ENCODE results near the gene TMCO1. TPM values are rescaled to one million over a fixed set of nuclear protein-coding genes. Genes with fewer than 3 reads are reported as not detected.
"Not testable (repeated sequence)": the region's sequence is repeated elsewhere in the genome, so short reads cannot be mapped to it uniquely, and the experiment has no call there.

The TMCO1 gene
- polyA plus RNA-seq, 1 of the 3 experiments (the other 2 are of a cell fraction) = 54.4 TPM

DNA sequence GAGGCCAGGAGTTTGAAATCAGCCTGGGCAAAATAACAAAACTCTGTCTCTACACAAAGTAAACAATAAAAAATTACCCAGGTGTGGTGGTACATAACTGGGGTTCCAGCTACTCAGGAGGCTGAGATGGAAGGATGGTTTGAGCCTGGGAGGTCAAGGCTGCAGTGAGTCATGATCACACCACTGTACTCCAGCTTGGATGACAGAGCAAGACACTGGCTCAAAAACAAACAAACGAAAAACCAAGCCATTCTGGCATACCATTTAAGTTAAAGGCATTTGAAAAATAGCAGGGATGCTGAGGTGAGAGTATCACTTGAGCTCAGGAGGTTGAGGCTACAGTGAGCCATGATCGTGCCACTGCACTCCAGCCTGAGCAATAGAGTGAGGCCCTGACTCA, 65.0 kb downstream of the TMCO1 start:
- DNase-seq = no peak
- TF ChIP-seq MAX (IDR thresholded peaks at IDR 0.05; ENCODE audit: low read depth) = no peak
- no peak for TF ChIP-seq CHD2 (IDR thresholded peaks at IDR 0.05; ENCODE audit: low read length, partially characterized antibody)
- TF ChIP-seq FOXJ3 (CRISPR knock-in tag; IDR thresholded peaks at IDR 0.05) = no peak
- no peak for TF ChIP-seq JUND (IDR thresholded peaks at IDR 0.05)
- no peak for TF ChIP-seq TAF1 (IDR thresholded peaks at IDR 0.05; ENCODE audit: borderline replicate concordance, low read depth, low read length)
- TF ChIP-seq YY1 (IDR thresholded peaks at IDR 0.05; ENCODE audit: low read depth) = no peak
- no peak for TF ChIP-seq FOXM1 (IDR thresholded peaks at IDR 0.05; ENCODE audit: low read depth)
- no peak for TF ChIP-seq SMC3 (IDR thresholded peaks at IDR 0.05; ENCODE audit: low read depth, low read length)
- no peak for TF ChIP-seq MEF2A (IDR thresholded peaks at IDR 0.05; ENCODE audit: borderline replicate concordance, low read depth)
- no peak for TF ChIP-seq GABPA (IDR thresholded peaks at IDR 0.05; ENCODE audit: low read depth)
- TF ChIP-seq, protein P1, sequence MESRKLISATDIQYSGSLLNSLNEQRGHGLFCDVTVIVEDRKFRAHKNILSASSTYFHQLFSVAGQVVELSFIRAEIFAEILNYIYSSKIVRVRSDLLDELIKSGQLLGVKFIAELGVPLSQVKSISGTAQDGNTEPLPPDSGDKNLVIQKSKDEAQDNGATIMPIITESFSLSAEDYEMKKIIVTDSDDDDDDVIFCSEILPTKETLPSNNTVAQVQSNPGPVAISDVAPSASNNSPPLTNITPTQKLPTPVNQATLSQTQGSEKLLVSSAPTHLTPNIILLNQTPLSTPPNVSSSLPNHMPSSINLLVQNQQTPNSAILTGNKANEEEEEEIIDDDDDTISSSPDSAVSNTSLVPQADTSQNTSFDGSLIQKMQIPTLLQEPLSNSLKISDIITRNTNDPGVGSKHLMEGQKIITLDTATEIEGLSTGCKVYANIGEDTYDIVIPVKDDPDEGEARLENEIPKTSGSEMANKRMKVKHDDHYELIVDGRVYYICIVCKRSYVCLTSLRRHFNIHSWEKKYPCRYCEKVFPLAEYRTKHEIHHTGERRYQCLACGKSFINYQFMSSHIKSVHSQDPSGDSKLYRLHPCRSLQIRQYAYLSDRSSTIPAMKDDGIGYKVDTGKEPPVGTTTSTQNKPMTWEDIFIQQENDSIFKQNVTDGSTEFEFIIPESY (IDR thresholded peaks at IDR 0.05; ENCODE audit: borderline replicate concordance, low read depth) = no peak
- no peak for TF ChIP-seq GATA2 (CRISPR knock-in tag; IDR thresholded peaks at IDR 0.05)
- TF ChIP-seq SIN3A (IDR thresholded peaks at IDR 0.05; ENCODE audit: borderline replicate concordance, low read depth, low read length) = no peak
- no peak for TF ChIP-seq RCOR1 (IDR thresholded peaks at IDR 0.05; ENCODE audit: low read length)
- TF ChIP-seq FOSL2 (IDR thresholded peaks at IDR 0.05; ENCODE audit: borderline replicate concordance, low read depth) = no peak
- no peak for TF ChIP-seq TEAD4 (IDR thresholded peaks at IDR 0.05; ENCODE audit: borderline replicate concordance, insufficient read depth)
- TF ChIP-seq, protein P2, sequence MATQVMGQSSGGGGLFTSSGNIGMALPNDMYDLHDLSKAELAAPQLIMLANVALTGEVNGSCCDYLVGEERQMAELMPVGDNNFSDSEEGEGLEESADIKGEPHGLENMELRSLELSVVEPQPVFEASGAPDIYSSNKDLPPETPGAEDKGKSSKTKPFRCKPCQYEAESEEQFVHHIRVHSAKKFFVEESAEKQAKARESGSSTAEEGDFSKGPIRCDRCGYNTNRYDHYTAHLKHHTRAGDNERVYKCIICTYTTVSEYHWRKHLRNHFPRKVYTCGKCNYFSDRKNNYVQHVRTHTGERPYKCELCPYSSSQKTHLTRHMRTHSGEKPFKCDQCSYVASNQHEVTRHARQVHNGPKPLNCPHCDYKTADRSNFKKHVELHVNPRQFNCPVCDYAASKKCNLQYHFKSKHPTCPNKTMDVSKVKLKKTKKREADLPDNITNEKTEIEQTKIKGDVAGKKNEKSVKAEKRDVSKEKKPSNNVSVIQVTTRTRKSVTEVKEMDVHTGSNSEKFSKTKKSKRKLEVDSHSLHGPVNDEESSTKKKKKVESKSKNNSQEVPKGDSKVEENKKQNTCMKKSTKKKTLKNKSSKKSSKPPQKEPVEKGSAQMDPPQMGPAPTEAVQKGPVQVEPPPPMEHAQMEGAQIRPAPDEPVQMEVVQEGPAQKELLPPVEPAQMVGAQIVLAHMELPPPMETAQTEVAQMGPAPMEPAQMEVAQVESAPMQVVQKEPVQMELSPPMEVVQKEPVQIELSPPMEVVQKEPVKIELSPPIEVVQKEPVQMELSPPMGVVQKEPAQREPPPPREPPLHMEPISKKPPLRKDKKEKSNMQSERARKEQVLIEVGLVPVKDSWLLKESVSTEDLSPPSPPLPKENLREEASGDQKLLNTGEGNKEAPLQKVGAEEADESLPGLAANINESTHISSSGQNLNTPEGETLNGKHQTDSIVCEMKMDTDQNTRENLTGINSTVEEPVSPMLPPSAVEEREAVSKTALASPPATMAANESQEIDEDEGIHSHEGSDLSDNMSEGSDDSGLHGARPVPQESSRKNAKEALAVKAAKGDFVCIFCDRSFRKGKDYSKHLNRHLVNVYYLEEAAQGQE (IDR thresholded peaks at IDR 0.05; ENCODE audit: low read depth, low read length) = no peak
- TF ChIP-seq IRF3 (IDR thresholded peaks at IDR 0.05; ENCODE audit: low read depth, low read length) = no peak
- CTCF ChIA-PET = interaction anchor here (1.0 to 1.2 kb wide), 2 partner anchors 8 to 461 kb away, joined by 3 to 4 read pairs; no protein-coding TSS in a partner anchor
- no peaks in the 10 kb centered on the region for H3K79me2 ChIP-seq (ENCODE audit: insufficient read depth)
- no peaks in the 10 kb centered on the region for H3K9me2 ChIP-seq
- no peaks in the 10 kb centered on the region; the same call in 1 of the 2 replicates for H3K27me3 ChIP-seq (ENCODE audit: insufficient read depth)
- H3K9ac ChIP-seq = no peak overlapping the region
- H2AFZ ChIP-seq (ENCODE audit: low read depth) = no peak overlapping the region
- H4K20me1 ChIP-seq (ENCODE audit: insufficient read depth) = no peaks in the 10 kb centered on the region
- no peak overlapping the region for H3K27ac ChIP-seq (ENCODE audit: low read depth in 2 of 2, low read length in 1 of 2)
- POLR2A ChIA-PET = no interaction called here
- H3K4me1 ChIP-seq (ENCODE audit: control insufficient read depth in 1 of 2, insufficient read depth in 2 of 2, low read depth in 1 of 2, low read length in 1 of 2) = no peaks in the 10 kb centered on the region
- H3K9me3 ChIP-seq = no peaks in the 10 kb centered on the region
- H3K36me3 ChIP-seq (replicated peaks in 1 of 2; ENCODE audit: control insufficient read depth in 1 of 2, insufficient read depth in 2 of 2, low read length in 1 of 2) = no peaks in the 10 kb centered on the region
- H3F3A ChIP-seq (replicated peaks; ENCODE audit: insufficient read depth) = peaks cover 2% of the 10 kb centered on the region
- no peak overlapping the region for H3K4me3 ChIP-seq (ENCODE audit: low read depth in 2 of 2, low read length in 1 of 2)
- 76% methylated on average over 2 of the region's 2 CpGs for WGBS (ENCODE audit: low lambda C conversion rate)
- no peak overlapping the region for H3K4me2 ChIP-seq

GRCh38 chr1:165701922-165702321, 66.7 kb downstream of the TMCO1 start:
- POLR2A ChIA-PET; H3K27me3 ChIP-seq (ENCODE audit: insufficient read depth); H3K9me3 ChIP-seq; DNase-seq; H3K27ac ChIP-seq (ENCODE audit: low read depth in 2 of 2, low read length in 1 of 2); H3K4me2 ChIP-seq; H3K9ac ChIP-seq; H4K20me1 ChIP-seq (ENCODE audit: insufficient read depth); H3K4me1 ChIP-seq (ENCODE audit: control insufficient read depth in 1 of 2, insufficient read depth in 2 of 2, low read depth in 1 of 2, low read length in 1 of 2); CTCF ChIA-PET; H3K4me3 ChIP-seq (ENCODE audit: low read depth in 2 of 2, low read length in 1 of 2); H3K36me3 ChIP-seq (replicated peaks in 1 of 2; ENCODE audit: control insufficient read depth in 1 of 2, insufficient read depth in 2 of 2, low read length in 1 of 2); H2AFZ ChIP-seq (ENCODE audit: low read depth); H3K9me2 ChIP-seq: not testable (repeated sequence)
- WGBS (ENCODE audit: low lambda C conversion rate) = 93% methylated on average over 7 of the region's 7 CpGs
- Histone ChIP-seq H3K79me2 (ENCODE audit: insufficient read depth) (peaks cover 11% of the 10 kb centered on the region), H3F3A (replicated peaks; ENCODE audit: insufficient read depth) (peaks cover 14% of the 10 kb centered on the region)

All from SK-N-SH (cell line).